GM21717 (cell line): ENCODE measurements around the gene MAN1A1.
"Not testable (repeated sequence)": the region's sequence is repeated elsewhere in the genome, so short reads cannot be mapped to it uniquely, and the experiment has no call there.

Source experiments
- ATAC-seq: cut with Tn5 transposase; IDR thresholded peaks from one replicate; pipeline ENCODE4 v1.9.1; 2021; ENCODE audit warnings: mild to moderate bottlenecking, moderate library complexity; ENCODE audit not compliant: unreplicated experiment

The MAN1A1 gene

GRCh38 chr6:119174085-119174445, 175.5 kb downstream of the MAN1A1 start:
- ATAC-seq = no peak

- ATAC-seq = no peak
These were observed 176.1 kb downstream of the MAN1A1 start for GRCh38 chr6:119173249-119174084.

- ATAC-seq = no peak
These were observed 176.7 kb downstream of the MAN1A1 start for GRCh38 chr6:119172824-119173223.

GRCh38 chr6:119171864-119172588, 177.5 kb downstream of the MAN1A1 start:
- ATAC-seq = peak; percentile 47

GRCh38 chr6:119171088-119171841, 178.3 kb downstream of the MAN1A1 start:
- ATAC-seq = no peak

GRCh38 chr6:119170447-119171087, 179.0 kb downstream of the MAN1A1 start:
- ATAC-seq = no peak

GRCh38 chr6:119170103-119170446, 179.5 kb downstream of the MAN1A1 start:
- no peak for ATAC-seq

- not testable (repeated sequence) for ATAC-seq
These were observed 180.2 kb downstream of the MAN1A1 start for GRCh38 chr6:119169355-119169754.

- no peak for ATAC-seq
These were observed 183.4 kb downstream of the MAN1A1 start for GRCh38 chr6:119166024-119166784.

- ATAC-seq = no peak
These were observed 186.6 kb downstream of the MAN1A1 start for GRCh38 chr6:119163006-119163405.

GRCh38 chr6:119162134-119162775, 187.3 kb downstream of the MAN1A1 start:
- peak; percentile 82 for ATAC-seq

GRCh38 chr6:119161438-119161837, 188.1 kb downstream of the MAN1A1 start:
- ATAC-seq = no peak

GRCh38 chr6:119160911-119161310, 188.7 kb downstream of the MAN1A1 start:
- ATAC-seq = no peak

GRCh38 chr6:119158057-119158848, 191.3 kb downstream of the MAN1A1 start:
- no peak for ATAC-seq

- no peak for ATAC-seq
These were observed 192.1 kb downstream of the MAN1A1 start for GRCh38 chr6:119157506-119157815.

- ATAC-seq = no peak
These were observed 192.6 kb downstream of the MAN1A1 start for GRCh38 chr6:119156757-119157505.

- not testable (repeated sequence) for ATAC-seq
These were observed 193.5 kb downstream of the MAN1A1 start for GRCh38 chr6:119156082-119156481.

GRCh38 chr6:119152187-119152586, 197.4 kb downstream of the MAN1A1 start:
- ATAC-seq = no peak
